HuH-7 (cell line): ENCODE data around the gene LRRC56.

ENCODE experiments used
- DNase-seq: peaks from one replicate; pipeline ENCODE4 v3.0.0; 2011; ENCODE audit warnings: low spot score

LRRC56 gene

DNA sequence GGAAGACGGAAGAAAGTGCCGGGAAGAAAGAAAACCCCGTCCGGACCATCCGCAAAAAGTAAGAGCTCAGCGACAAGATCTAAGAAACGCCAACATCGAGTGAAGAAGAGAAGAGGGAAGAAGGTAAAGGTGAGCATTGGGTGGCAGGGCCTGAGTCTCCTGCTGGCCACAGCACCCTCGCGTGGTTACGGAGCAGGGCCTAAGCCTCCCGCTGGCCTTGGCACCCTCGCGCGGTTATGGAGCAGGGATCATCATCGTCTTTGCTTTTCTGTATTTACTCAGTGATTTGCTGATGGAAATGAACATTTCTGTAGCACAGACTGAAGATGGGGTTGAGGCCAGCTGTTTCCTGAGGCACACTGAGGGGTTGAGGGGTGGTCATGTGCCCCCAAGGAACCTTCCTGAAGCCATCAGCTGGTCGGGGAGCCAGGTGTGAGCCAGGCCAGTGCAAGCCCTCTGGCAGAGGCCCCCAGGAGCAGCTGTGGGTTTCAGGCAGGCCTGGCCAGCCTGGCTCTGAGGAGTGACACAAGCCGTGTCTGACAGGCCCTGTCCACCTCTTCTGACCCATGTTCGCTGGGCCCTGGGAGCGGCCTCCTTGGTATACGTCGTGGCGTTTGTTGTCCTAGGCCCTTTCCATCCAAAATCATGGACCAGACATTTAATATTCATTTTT lies 64.4 kb downstream of the LRRC56 start:
- DNase-seq: no peak

DNA sequence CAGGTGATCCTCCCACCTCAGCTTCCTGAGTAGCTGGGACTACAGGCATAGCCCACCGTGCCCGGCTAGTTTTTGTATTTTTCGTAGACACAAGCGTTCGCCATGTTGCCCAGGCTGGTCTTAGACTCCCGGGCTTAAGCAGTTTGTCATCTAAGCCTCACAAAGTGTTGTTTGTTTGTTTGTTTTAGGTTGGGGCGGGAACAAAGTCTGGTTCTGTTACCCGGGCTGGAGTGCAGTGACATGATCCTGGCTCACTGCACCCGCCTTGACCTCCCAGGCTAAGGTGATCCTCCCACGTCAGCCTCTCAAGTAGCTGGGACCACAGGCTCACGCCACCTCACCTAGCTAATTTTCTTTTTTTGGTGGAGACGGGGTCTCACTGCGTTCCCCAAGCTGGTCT lies 65.8 kb downstream of the LRRC56 start:
- DNase-seq: no peak
